SU-DHL-6 (cell line): ENCODE measurements around the gene FEN1.

Source experiments
- H2AFZ ChIP-seq: fragments of 200-600 bp; sonication (generic); 2 replicates; pipeline ENCODE4 v1.6.1; 2014; ENCODE audit warnings: low read depth, mild to moderate bottlenecking, moderate library complexity, mixed read lengths, antibody characterized with exemption, low read length; ENCODE audit not compliant: severe bottlenecking
- H3F3A ChIP-seq: fragments of 200-600 bp; shearing (Covaris generic); 2 replicates; pipeline ENCODE4 v1.6.0; 2016; ENCODE audit warnings: antibody characterized with exemption, mild to moderate bottlenecking; ENCODE audit not compliant: insufficient read depth
- H3K27ac ChIP-seq: fragments of 200-600 bp; sonication (generic); 2 replicates; pipeline ENCODE4 v1.5.1; 2016; ENCODE audit warnings: low read depth, mild to moderate bottlenecking, low read length, moderate library complexity, mixed read lengths
- H3K27me3 ChIP-seq: fragments of 200-600 bp; sonication (generic), shearing (Covaris generic); 2 replicates; pipeline ENCODE4 v1.6.0; 2014; ENCODE audit warnings: mild to moderate bottlenecking, low read length
- H3K36me3 ChIP-seq: fragments of 200-600 bp; sonication (generic); 2 replicates; pipeline ENCODE4 v1.6.1; 2014; ENCODE audit warnings: mild to moderate bottlenecking, low read length, mixed read lengths
- H3K4me2 ChIP-seq: fragments of 300-600, 200-600 bp; shearing (Covaris generic), sonication (generic); 2 replicates; pipeline ENCODE4 v1.6.0; 2014; ENCODE audit warnings: low read length, low read depth, mild to moderate bottlenecking; ENCODE audit not compliant: poor library complexity, severe bottlenecking
- H3K4me3 ChIP-seq: fragments of 200-600 bp; sonication (generic); 2 replicates; pipeline ENCODE4 v1.5.1; 2014; ENCODE audit warnings: antibody characterized with exemption, low read length, mild to moderate bottlenecking, mixed read lengths; ENCODE audit not compliant: insufficient read depth, poor library complexity, severe bottlenecking
- H3K79me2 ChIP-seq: fragments of 200-600 bp; sonication (generic); 2 replicates; pipeline ENCODE4 v1.6.1; 2014; ENCODE audit warnings: mild to moderate bottlenecking, low read length, moderate library complexity; ENCODE audit not compliant: insufficient read depth
- H3K9ac ChIP-seq: fragments of 200-600 bp; sonication (generic); 2 replicates; pipeline ENCODE4 v1.7.0; 2014; ENCODE audit warnings: mild to moderate bottlenecking, low read length
- H3K9me2 ChIP-seq: fragments of 200-600 bp; sonication (generic); replicated peaks from 2 replicates; pipeline ENCODE4 v1.6.1; 2014; ENCODE audit warnings: low read length; ENCODE audit not compliant: insufficient read depth
- H3K9me3 ChIP-seq: fragments of 200-600 bp; sonication (generic); 2 replicates; pipeline ENCODE4 v1.6.1; 2014; ENCODE audit warnings: low read length, mixed read lengths; ENCODE audit not compliant: insufficient read depth
- H4K20me1 ChIP-seq: fragments of 200-600 bp; sonication (generic); 2 replicates; pipeline ENCODE4 v1.6.1; 2014; ENCODE audit warnings: low read depth, mild to moderate bottlenecking, antibody characterized with exemption, low read length, moderate library complexity, mixed read lengths
- CTCF ChIP-seq: fragments of 200-600 bp; sonication (generic); IDR thresholded peaks from one replicate; pipeline ENCODE4 v1.5.1; 2017; ENCODE audit warnings: antibody characterized with exemption, mild to moderate bottlenecking, low read length, moderate library complexity; ENCODE audit not compliant: insufficient read depth, poor library complexity, severe bottlenecking
- EZH2phosphoT487 ChIP-seq: fragments of 200-600 bp; sonication (generic), shearing (Covaris generic); conservative IDR thresholded peaks from 2 replicates; pipeline ENCODE4 v1.6.1; 2018; ENCODE audit warnings: mild to moderate bottlenecking, antibody characterized with exemption, low read length, moderate library complexity, mixed read lengths

The FEN1 gene

DNA sequence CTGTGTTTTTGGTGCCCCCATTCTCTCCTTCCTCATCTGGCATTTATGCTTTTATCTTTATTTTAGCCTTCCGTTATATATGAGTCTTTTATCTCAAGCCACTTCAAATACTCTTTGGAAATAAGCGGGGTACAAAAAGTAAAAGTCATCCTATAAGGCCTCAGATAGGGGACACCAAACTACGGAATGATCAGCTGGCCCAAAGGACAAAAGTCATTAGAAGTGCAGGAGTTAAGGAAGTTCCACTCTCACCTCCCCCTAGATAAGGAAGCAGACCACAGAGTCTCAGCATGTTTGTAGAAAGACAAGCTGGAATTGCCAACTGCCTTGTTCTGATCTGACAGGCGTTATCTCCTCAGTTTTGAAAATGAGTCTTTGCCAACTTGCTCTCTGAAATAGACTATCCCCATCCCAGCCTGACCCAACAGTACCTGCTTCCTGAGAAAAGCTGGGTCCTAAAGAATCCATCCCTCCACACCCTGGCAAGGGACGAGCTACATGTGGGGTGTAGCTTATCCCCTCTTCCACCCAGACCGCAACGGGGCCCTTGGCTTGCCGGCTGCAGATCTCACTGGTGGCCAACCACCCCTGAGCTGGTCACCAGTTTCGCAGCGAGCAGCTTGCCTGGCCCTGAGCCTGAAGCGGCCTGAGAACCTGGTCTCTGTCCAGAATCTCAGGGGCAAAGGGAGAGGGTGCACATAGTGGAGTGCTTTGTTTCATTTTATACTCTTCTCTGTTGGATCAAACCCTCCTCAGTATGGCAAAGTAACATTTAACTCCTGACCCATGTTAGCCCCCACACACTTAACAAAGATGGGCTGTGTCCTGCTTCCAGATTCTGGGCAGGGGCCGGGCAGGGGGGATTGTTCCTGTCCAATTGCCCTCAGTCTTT is 49.2 kb downstream of the FEN1 start:
- H3K4me3 ChIP-seq = no peak overlapping the region
- no peaks in the 10 kb centered on the region for H3F3A ChIP-seq
- no peaks in the 10 kb centered on the region for H3K9me3 ChIP-seq
- no peaks in the 10 kb centered on the region for H3K27me3 ChIP-seq
- H3K4me2 ChIP-seq = no peak overlapping the region
- TF ChIP-seq EZH2phosphoT487 = no peak
- TF ChIP-seq CTCF = no peak
- no peaks in the 10 kb centered on the region for H3K36me3 ChIP-seq
- no peak overlapping the region for H3K27ac ChIP-seq
- no peak overlapping the region for H2AFZ ChIP-seq
- H4K20me1 ChIP-seq = no peaks in the 10 kb centered on the region
- no peak overlapping the region for H3K9ac ChIP-seq
- H3K79me2 ChIP-seq = no peaks in the 10 kb centered on the region
- no peaks in the 10 kb centered on the region for H3K9me2 ChIP-seq

DNA sequence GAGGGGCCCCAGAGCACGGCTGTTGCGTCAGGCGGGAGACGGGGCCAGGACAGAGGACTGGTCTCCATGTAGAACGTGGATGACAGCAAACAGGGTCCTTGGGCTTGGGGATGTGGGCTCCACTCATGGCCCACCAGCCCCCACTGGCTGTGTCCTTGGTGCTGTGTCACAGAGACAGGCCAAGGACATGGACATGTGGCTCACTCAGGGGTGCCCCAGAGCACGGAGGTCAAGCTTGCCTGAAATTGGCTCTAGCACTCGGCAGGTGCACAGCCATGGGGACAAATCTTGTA is 49.8 kb downstream of the FEN1 start:
- no peaks in the 10 kb centered on the region for H3K27me3 ChIP-seq
- no peaks in the 10 kb centered on the region for H3K36me3 ChIP-seq
- H3K79me2 ChIP-seq = no peaks in the 10 kb centered on the region
- H3K9me3 ChIP-seq = no peaks in the 10 kb centered on the region
- H3K4me2 ChIP-seq = no peak overlapping the region
- H3K9ac ChIP-seq = no peak overlapping the region
- H3K27ac ChIP-seq = no peak overlapping the region
- H3K4me3 ChIP-seq = no peak overlapping the region
- H4K20me1 ChIP-seq = no peaks in the 10 kb centered on the region
- no peaks in the 10 kb centered on the region for H3F3A ChIP-seq
- no peaks in the 10 kb centered on the region for H3K9me2 ChIP-seq
- no peak overlapping the region for H2AFZ ChIP-seq
- TF ChIP-seq CTCF (no peak), EZH2phosphoT487 (no peak)

DNA sequence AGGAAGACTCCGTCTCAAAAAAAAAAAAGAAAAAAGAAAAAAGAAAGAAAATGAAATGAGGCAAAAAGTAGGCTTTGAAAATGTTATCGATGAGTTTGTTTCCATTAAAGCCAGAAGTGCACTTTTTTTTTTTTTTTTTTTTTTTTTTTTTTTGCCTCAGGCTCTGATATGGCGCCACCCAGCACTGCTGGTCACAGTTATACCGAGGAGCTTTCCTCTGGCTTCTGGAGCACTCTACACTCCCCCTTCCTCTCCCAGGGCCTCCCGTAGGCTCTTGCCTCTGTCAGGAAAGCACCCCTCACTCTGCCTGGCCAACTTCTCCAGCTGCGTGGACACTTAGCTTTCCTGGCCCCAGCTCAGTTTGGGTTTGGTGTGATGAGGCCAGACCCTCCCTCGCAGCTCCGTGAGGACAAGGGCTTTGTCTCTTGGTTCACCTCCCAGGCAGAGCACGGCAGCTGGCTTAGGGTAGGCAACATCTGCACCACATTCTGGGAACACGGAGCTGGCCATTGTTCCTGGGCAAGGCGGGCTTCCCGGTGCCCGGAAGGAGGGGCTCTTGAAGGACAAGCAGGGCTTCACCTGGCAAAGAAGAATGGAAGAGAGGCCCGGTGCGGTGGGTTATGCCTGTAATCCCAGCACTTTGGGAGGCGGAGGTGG is 52.3 kb downstream of the FEN1 start:
- Histone ChIP-seq H3K27me3 (no peaks in the 10 kb centered on the region), H3K4me3 (no peak overlapping the region), H3K79me2 (no peaks in the 10 kb centered on the region), H3F3A (no peaks in the 10 kb centered on the region), H3K36me3 (no peaks in the 10 kb centered on the region), H3K27ac (no peak overlapping the region), H2AFZ (no peak overlapping the region), H4K20me1 (no peaks in the 10 kb centered on the region), H3K4me2 (no peak overlapping the region), H3K9me3 (no peaks in the 10 kb centered on the region), H3K9me2 (no peaks in the 10 kb centered on the region), H3K9ac (no peak overlapping the region)
- TF ChIP-seq CTCF (no peak), EZH2phosphoT487 (no peak)
